ENCODE data around the gene HCRTR1. TPM values are rescaled to one million over a fixed set of nuclear protein-coding genes. Genes with fewer than 3 reads are reported as not detected.
A peak's percentile ranks its signal among the peaks of the same experiment; 100 is the strongest.

The HCRTR1 gene
- polyA plus RNA-seq, 3 donors from 2014 or later: not detected

DNA sequence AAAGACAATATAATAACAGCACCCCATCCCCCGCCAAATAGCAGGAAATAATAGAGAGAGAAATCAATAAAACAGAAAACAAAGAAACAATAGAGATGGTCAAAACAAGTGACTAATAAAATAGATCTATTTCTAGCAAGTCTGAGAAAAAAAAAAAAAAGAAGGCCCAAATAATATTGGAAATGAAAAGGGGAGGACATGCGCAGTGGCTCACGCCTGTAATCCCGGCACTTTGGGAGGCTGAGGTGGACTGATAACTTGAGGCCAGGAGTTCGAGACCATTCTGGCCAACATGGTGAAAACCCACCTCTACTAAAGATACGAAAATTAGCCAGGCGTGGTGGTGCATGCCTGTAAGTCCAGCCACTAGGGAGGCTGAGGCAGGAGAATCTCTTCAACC lies 18.5 kb upstream of the HCRTR1 start:
- Mint-ChIP-seq H3K4me1 (no peaks in the 10 kb centered on the region), H3K9me3 (no peaks in the 10 kb centered on the region), H3K27ac (no peak overlapping the region), H3K36me3 (no peaks in the 10 kb centered on the region), H3K4me3 (no peak overlapping the region), H3K27me3 (ENCODE audit: low read depth in 3 of 3) (peaks cover 0 to 6% (median 5%) of the 10 kb centered on the region in 3 donors)
- no peak for DNase-seq

DNA sequence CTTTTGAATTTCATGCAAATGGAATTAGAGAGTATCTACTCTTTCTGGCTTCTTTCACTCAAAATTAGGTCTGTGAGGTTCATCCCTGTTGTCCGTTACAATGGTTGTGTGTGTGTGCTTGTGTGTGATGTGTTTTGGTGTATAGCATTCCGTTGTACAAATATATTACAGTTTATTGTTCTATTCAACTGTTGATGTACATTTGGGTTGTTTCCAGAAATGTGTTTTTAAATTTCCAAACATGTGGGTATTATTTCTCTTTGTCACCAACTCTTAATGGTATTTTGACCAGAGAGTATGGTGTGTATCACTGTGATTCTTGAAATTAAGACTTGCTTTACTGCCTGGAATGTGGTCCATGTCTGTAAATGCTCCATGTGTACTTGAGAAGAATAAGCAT lies 16.8 kb upstream of the HCRTR1 start:
- DNase-seq: no peak
- H3K9me3 Mint-ChIP-seq: no peaks in the 10 kb centered on the region
- no peak overlapping the region for H3K4me3 Mint-ChIP-seq

DNA sequence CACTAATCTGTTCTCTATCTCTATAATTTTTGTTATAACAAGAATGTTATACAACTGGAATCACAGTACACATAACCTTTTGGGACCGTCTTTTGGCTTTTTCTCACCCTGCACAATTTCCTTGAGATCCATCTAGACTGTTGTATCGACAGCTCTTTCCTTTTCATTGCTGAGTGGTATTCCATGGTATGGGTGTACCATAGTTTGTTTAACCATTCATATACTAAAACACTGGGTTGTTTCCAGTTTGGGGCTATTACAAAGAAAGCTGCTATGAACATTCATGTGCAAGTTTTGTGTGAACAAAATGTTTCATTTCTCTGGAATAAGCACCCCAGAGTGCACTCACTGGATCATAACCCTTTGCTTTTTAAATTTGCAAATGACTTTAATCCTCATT lies 15.4 kb upstream of the HCRTR1 start:
- Mint-ChIP-seq H3K4me3 (no peak overlapping the region), H3K27me3 (ENCODE audit: low read depth in 3 of 3) (peaks cover 0 to 5% (median 0%) of the 10 kb centered on the region in 3 donors), H3K9me3 (no peaks in the 10 kb centered on the region), H3K36me3 (no peaks in the 10 kb centered on the region), H3K4me1 (no peaks in the 10 kb centered on the region), H3K27ac (no peak overlapping the region)
- DNase-seq: no peak

More for the DNA sequence above, 16.8 kb upstream of the HCRTR1 start:
- Mint-ChIP-seq H3K36me3 (no peaks in the 10 kb centered on the region), H3K27ac (no peak overlapping the region), H3K27me3 (ENCODE audit: low read depth in 3 of 3) (peaks cover 0 to 5% (median 3%) of the 10 kb centered on the region in 3 donors), H3K4me1 (no peaks in the 10 kb centered on the region)

DNA sequence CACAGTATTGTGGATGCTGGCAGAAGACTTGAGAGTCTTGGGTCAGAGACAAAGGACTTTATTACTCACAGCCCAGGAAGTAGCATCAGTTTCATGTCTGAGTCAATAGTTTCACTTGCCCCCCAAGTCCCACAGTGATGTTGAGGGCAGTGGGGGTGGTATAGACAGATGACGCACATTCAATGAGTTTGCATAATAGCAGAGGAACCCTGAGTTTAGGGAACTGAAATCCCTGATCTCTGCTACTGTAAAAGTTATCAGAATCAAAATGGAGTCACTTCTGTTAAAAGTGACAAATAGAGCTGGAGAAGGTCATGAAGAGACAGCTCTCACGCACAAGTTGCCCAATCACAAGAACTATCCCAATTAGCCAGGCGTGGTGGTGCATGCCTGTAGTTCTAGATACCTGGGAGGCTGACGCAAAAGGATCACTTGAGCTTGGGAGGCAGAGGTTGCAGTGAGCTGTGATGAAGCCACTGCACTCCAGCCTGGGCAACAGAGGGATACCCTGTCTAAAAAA lies 11.5 kb upstream of the HCRTR1 start:
- Mint-ChIP-seq H3K27ac (no peak overlapping the region), H3K36me3 (no peaks in the 10 kb centered on the region), H3K9me3 (no peaks in the 10 kb centered on the region), H3K4me3 (no peak overlapping the region), H3K27me3 (ENCODE audit: low read depth in 3 of 3) (peaks cover 0 to 4% (median 1%) of the 10 kb centered on the region in 3 donors), H3K4me1 (no peaks in the 10 kb centered on the region)
- DNase-seq: no peak

DNA sequence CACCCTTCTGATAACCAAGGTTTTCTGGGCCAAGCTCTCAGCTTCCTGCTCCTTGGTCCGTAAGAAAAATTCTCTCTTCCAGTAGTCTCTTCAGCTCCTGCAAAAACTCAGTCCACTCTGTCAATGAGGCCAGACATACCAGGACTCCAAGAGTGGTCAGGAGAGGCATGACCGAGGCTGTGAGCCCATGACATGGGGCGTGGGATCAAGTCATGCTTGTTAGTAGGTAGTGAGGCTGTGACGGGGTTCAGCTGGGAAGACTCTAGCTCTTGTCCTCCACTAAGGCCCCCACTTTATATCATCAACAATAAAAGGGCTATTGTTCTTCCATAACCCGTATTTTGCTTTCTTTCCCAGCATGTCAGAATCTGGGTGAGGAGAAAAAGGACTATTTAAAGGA lies 10.1 kb upstream of the HCRTR1 start:
- Mint-ChIP-seq H3K27ac (no peak overlapping the region), H3K27me3 (ENCODE audit: low read depth in 3 of 3) (peaks cover 0 to 4% (median 0%) of the 10 kb centered on the region in 3 donors), H3K9me3 (no peaks in the 10 kb centered on the region), H3K4me1 (no peaks in the 10 kb centered on the region), H3K36me3 (no peaks in the 10 kb centered on the region), H3K4me3 (no peak overlapping the region)
- no peak for DNase-seq

DNA sequence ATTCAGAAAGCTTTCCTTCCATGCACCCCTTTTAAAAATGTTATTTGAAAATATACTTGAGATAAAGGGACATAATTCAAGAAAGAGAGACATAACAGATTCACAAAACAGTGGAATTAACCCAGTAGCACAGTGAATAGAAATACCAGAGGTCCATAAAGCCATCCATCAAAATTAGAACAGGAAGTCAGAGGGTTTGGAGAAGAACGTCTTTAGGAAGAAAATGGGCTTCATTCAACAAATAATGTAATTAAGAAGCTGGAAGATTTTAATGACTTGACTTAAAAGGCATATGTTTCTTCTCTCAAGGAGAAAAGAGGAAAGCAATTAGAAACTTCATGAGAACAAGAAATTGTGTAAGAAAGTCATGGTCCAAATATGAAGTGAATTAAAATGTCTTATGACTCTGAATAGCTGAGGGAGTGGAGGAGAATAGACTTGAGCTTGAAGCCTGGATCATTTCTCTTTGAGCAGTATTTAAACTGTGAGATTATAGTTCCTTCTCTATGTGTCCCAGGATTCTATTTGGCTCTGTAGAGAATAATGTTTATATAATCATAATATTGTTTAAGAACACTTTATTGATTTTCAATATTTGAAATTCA lies 7.9 kb upstream of the HCRTR1 start:
- Mint-ChIP-seq H3K4me1 (no peaks in the 10 kb centered on the region), H3K27me3 (ENCODE audit: low read depth in 3 of 3) (peaks cover 0 to 6% (median 2%) of the 10 kb centered on the region in 3 donors), H3K36me3 (no peaks in the 10 kb centered on the region), H3K27ac (no peak overlapping the region), H3K9me3 (no peaks in the 10 kb centered on the region), H3K4me3 (no peak overlapping the region)
- no peak for DNase-seq

DNA sequence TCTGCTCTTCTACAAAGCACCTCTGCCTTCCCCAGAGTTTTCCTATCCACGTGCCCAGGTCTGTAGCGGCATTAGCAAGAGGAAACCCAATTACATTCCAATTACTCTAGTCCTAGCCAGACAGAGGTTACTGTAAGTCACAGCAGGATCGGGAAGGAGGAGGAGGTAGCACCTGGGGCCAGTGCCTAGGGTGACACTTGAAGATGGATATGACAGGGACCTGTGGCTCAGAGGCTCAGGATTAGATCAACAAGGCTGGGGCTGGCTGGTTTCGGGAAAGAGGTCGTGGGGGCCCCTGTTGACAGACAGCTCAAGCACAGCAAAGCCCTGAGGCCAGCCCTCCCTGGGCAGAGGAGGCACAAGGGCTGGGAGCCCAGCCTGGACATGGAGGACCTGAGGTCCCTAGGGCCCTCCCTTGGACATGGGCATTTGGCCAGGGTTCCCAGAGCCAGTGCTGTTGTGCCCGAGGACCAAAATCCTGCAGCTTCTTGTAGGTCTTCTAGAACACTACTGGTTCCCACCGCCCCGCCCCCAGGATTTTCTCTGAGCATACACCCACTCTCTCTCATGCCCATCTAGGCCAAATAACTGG lies 3.0 kb upstream of the HCRTR1 start:
- Mint-ChIP-seq H3K36me3 (no peaks in the 10 kb centered on the region), H3K4me3 (no peak overlapping the region), H3K27me3 (ENCODE audit: low read depth in 3 of 3) (peaks cover 4 to 18% (median 14%) of the 10 kb centered on the region in 3 donors), H3K9me3 (no peaks in the 10 kb centered on the region), H3K4me1 (peaks cover 5 to 7% of the 10 kb centered on the region in 2 donors), H3K27ac (no peak overlapping the region)
- no peak for DNase-seq

DNA sequence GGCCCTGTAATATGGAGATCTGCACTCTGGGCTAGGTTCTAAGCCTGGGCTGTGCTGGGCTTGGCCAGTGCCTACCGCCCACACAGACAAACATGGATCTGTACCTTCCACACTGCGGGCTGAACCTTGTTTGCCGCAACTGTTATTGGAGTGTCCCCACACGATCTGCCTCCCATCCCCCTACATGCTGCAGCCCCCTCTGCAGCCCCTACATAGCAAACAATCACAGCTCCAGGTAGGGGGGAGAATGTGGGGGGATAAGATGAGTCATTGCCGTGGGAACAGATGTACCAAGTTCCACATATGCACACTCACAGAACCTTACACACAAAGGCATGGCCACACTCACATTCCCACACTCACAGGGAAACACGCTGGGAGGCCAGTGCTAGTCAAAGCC lies 2.1 kb upstream of the HCRTR1 start:
- peaks cover 4 to 18% (median 14%) of the 10 kb centered on the region in 3 donors for H3K27me3 Mint-ChIP-seq (ENCODE audit: low read depth in 3 of 3)
- peaks cover 5 to 7% of the 10 kb centered on the region in 2 donors for H3K4me1 Mint-ChIP-seq
- no peaks in the 10 kb centered on the region for H3K36me3 Mint-ChIP-seq
- no peak overlapping the region for H3K27ac Mint-ChIP-seq
- no peaks in the 10 kb centered on the region for H3K9me3 Mint-ChIP-seq
- no peak overlapping the region for H3K4me3 Mint-ChIP-seq
- no peak for DNase-seq

DNA sequence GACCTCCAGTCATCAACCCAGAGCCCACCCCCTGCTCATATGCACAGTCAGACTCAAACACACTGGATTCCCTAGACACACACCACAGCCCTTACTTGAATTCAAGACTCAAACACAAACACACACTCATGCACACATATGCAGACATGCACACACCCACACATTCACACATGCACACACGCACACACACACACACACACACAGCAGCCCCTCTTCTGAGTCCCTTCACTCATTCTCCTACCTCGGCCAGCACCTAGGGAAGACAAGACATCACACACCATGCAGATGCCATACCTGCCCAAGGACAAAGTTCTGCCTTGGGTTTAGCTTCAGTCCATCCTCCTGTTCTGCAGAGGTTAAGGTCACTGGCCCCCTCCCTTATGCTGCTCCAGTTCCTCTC lies 1.6 kb upstream of the HCRTR1 start:
- H3K27ac Mint-ChIP-seq: no peak overlapping the region
- peaks cover 5 to 7% of the 10 kb centered on the region in 2 donors for H3K4me1 Mint-ChIP-seq
- H3K36me3 Mint-ChIP-seq: no peaks in the 10 kb centered on the region
- no peaks in the 10 kb centered on the region for H3K9me3 Mint-ChIP-seq
- peaks cover 4 to 18% (median 14%) of the 10 kb centered on the region in 3 donors for H3K27me3 Mint-ChIP-seq (ENCODE audit: low read depth in 3 of 3)
- DNase-seq: no peak
- H3K4me3 Mint-ChIP-seq: no peak overlapping the region

DNA sequence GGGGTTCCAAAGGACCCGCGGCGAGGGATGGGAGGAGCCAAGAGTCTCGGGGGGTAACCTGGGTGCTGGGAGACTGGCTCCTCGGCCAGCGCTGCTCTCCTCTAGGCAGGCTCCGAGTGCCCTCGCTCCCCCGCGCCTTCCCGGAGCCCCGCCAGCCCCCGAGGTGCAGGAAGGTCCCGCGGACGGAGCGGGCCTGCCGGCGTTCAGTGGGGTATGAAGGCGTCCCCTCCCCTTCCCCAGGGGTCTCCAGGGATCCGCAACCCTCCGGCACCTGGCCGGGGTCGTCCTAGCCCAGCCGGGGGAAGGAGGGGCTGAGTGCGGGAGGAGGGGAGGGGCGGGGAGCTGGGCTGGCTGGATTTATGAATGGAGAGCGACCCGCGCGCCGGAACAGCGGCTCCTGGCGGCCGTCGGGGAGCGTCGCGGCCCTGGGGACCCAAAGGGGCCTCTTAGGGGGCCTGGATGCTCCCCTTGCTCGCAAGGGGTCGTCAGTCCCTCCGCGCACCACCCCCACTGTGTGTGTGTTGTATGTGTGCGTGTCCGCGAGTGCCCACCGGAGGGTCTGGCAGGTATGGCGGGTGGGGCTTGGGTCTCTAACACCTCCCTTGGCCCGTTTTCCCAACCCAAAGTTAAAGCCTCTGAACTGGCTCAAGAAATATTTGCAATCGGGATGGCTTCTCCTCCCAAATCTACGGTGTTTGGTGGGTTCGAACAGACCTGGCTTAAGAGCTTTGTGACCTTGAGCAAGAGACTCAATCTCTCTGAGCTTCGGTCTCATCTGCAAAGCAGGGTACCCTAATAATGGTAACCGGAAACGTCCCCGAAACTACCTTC lies 642 bp downstream of the HCRTR1 start:
- H3K9me3 Mint-ChIP-seq: no peaks in the 10 kb centered on the region
- peak in 2 of 3 donors; percentile 21 to 26 for DNase-seq
- H3K4me1 Mint-ChIP-seq: peaks cover 10 to 15% of the 10 kb centered on the region in 2 donors
- H3K27me3 Mint-ChIP-seq (ENCODE audit: low read depth in 3 of 3): peaks cover 4 to 16% (median 14%) of the 10 kb centered on the region in 3 donors
- H3K27ac Mint-ChIP-seq: no peak overlapping the region
- H3K36me3 Mint-ChIP-seq: no peaks in the 10 kb centered on the region
- peak overlapping the region in 4 of 5 donors; percentile 18 to 53 (median 38) for H3K4me3 Mint-ChIP-seq

DNA sequence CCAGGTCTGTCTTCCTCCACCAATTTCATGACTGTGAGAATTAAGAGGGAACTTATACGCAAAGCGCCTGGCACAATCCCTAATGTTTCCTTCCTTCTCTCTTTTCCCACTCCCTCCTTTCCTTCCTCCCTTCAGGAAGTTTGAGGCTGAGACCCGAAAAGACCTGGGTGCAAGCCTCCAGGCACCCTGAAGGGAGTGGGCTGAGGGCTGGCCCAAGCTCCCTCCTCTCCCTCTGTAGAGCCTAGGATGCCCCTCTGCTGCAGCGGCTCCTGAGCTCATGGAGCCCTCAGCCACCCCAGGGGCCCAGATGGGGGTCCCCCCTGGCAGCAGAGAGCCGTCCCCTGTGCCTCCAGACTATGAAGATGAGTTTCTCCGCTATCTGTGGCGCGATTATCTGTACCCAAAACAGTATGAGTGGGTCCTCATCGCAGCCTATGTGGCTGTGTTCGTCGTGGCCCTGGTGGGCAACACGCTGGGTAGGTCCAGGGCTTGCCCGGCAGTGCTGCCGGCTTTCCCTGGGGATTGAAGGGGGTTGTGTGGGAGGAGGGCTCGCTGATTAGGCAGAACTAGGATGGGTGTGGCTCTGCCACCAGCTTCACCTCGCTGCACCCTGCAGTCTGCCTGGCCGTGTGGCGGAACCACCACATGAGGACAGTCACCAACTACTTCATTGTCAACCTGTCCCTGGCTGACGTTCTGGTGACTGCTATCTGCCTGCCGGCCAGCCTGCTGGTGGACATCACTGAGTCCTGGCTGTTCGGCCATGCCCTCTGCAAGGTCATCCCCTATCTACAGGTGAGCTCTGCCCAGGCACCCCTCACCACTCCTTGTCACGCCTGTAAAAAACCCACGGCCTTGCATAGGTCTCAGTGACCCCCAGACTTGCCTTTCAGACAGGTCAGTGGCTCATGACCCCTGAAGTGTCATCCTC lies 1.7 kb downstream of the HCRTR1 start:
- Mint-ChIP-seq H3K27ac (no peak overlapping the region), H3K4me3 (peak overlapping the region in 2 of 5 donors; percentile 6 to 38), H3K9me3 (no peaks in the 10 kb centered on the region), H3K36me3 (no peaks in the 10 kb centered on the region), H3K4me1 (peaks cover 13 to 15% of the 10 kb centered on the region in 2 donors), H3K27me3 (ENCODE audit: low read depth in 3 of 3) (peaks cover 4 to 16% (median 14%) of the 10 kb centered on the region in 3 donors)
- no peak for DNase-seq

DNA sequence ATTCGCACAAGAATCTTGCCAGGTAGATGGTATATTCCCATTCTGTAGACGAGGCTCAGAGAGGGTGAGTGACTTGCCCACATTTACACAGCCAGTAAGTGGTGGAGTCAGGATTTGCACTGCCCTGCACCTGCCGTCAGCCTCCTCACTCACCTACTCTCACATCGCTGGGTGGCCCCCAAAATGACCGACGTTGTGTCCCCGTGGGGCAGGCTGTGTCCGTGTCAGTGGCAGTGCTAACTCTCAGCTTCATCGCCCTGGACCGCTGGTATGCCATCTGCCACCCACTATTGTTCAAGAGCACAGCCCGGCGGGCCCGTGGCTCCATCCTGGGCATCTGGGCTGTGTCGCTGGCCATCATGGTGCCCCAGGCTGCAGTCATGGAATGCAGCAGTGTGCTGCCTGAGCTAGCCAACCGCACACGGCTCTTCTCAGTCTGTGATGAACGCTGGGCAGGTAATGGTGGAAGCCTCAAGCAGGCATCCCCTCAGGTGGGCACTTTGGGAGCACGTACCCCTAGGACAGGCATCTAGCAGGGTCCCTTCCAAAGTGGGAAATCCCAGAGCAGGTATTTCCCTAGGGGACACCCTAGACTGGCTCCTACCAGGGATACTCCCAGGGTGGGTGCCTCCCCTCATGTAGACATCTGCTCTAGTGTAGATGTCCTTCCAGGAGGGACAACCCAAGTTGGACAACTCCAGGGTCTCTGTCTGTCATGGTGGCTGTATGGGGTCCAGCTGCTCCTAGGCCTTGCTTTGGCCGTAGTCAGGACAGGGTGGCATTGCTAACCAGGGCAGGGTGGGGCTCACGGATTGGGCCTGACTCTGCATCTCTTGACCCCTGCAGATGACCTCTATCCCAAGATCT lies 3.4 kb downstream of the HCRTR1 start:
- H3K27me3 Mint-ChIP-seq (ENCODE audit: low read depth in 3 of 3): peaks cover 4 to 13% (median 12%) of the 10 kb centered on the region in 3 donors
- no peak for DNase-seq
- H3K27ac Mint-ChIP-seq: no peak overlapping the region
- H3K36me3 Mint-ChIP-seq: no peaks in the 10 kb centered on the region
- no peak overlapping the region for H3K4me3 Mint-ChIP-seq
- no peaks in the 10 kb centered on the region for H3K9me3 Mint-ChIP-seq
- peaks cover 13 to 15% of the 10 kb centered on the region in 2 donors for H3K4me1 Mint-ChIP-seq

All from immature natural killer cell (primary cell).